SHP77 (cell line): Measurements from ENCODE around the gene SH3RF3.
A peak's percentile ranks its signal among the peaks of the same experiment; 100 is the strongest.

ENCODE experiments used
- DNase-seq, 2 experiments: peaks; one replicate each; lab custom pipeline; 2025; lab: John Stamatoyannopoulos, UW

The SH3RF3 gene

GRCh38 chr2:109313343-109313742, 184.3 kb downstream of the SH3RF3 start:
- no peak for DNase-seq

- no peak for DNase-seq
Measured at GRCh38 chr2:109316091-109316490, 187.1 kb downstream of the SH3RF3 start.

- no peak for DNase-seq
Measured at GRCh38 chr2:109317471-109318095, 188.6 kb downstream of the SH3RF3 start.

GRCh38 chr2:109318150-109318948, 189.3 kb downstream of the SH3RF3 start:
- DNase-seq: peak in 1 of 2 experiments; percentile 28

- DNase-seq: peak in 1 of 2 experiments; percentile 9
Measured at GRCh38 chr2:109318949-109319342, 189.9 kb downstream of the SH3RF3 start.

GRCh38 chr2:109320195-109320922, 191.4 kb downstream of the SH3RF3 start:
- no peak for DNase-seq

GRCh38 chr2:109321570-109321969, 192.6 kb downstream of the SH3RF3 start:
- DNase-seq: no peak

GRCh38 chr2:109322111-109322510, 193.1 kb downstream of the SH3RF3 start:
- no peak for DNase-seq

- no peak for DNase-seq
Measured at GRCh38 chr2:109322641-109323040, 193.6 kb downstream of the SH3RF3 start.

- DNase-seq: no peak
Measured at GRCh38 chr2:109324861-109325260, 195.9 kb downstream of the SH3RF3 start.

- DNase-seq: no peak
Measured at GRCh38 chr2:109325570-109325969, 196.6 kb downstream of the SH3RF3 start.

- no peak for DNase-seq
Measured at GRCh38 chr2:109326306-109326705, 197.3 kb downstream of the SH3RF3 start.

GRCh38 chr2:109330056-109330455, 201.1 kb downstream of the SH3RF3 start:
- DNase-seq: no peak

GRCh38 chr2:109331081-109331480, 202.1 kb downstream of the SH3RF3 start:
- DNase-seq: no peak

GRCh38 chr2:109331896-109332848, 203.2 kb downstream of the SH3RF3 start:
- peak; percentile 30 to 42 for DNase-seq

GRCh38 chr2:109332880-109333279, 203.9 kb downstream of the SH3RF3 start:
- no peak for DNase-seq

- no peak for DNase-seq
Measured at GRCh38 chr2:109333414-109334210, 204.6 kb downstream of the SH3RF3 start.

- no peak for DNase-seq
Measured at GRCh38 chr2:109335631-109336176, 206.7 kb downstream of the SH3RF3 start.

GRCh38 chr2:109336296-109336695, 207.3 kb downstream of the SH3RF3 start:
- no peak for DNase-seq

GRCh38 chr2:109337221-109337620, 208.2 kb downstream of the SH3RF3 start:
- no peak for DNase-seq
